Activated T-helper 17 cell treated with anti-CD3 and anti-CD28 coated beads, Interleukin-2, amount 50 U/mL, for 72 hours (primary cell): ENCODE results near the gene CNKSR3. TPM values are rescaled to one million over a fixed set of nuclear protein-coding genes. Genes with fewer than 3 reads are reported as not detected.

ENCODE experiments used
- ATAC-seq: fragments of 150-1000 bp; cut with Tn5 transposase; replicated peaks from 2 replicates; pipeline ENCODE4 v1.10.0; 2021; ENCODE audit warnings: mild to moderate bottlenecking, moderate library complexity
- H3K27ac Mint-ChIP-seq: one replicate; pipeline ENCODE4 v1.8.0; 2022; ENCODE audit warnings: mixed read lengths
- H3K27me3 Mint-ChIP-seq: one replicate; pipeline ENCODE4 v1.8.0; 2022; ENCODE audit warnings: mixed read lengths
- H3K36me3 Mint-ChIP-seq: one replicate; pipeline ENCODE4 v1.8.0; 2022; ENCODE audit warnings: low read depth, mild to moderate bottlenecking, mixed read lengths
- H3K4me1 Mint-ChIP-seq: one replicate; pipeline ENCODE4 v1.8.0; 2022; ENCODE audit warnings: mixed read lengths
- H3K4me3 Mint-ChIP-seq: one replicate; pipeline ENCODE4 v1.8.0; 2022; ENCODE audit warnings: mild to moderate bottlenecking, mixed read lengths
- H3K9me3 Mint-ChIP-seq: one replicate; pipeline ENCODE4 v1.8.0; 2022; ENCODE audit warnings: mixed read lengths
- total RNA-seq, 2 donors: library from RNA; stranded (reverse); gene quantifications; one replicate each; pipeline ENCODE4 v1.2.3, GENCODE V29; 2022

Gene CNKSR3
- total RNA-seq, 2 donors from 2014 or later: 1.5 TPM; not detected in 1

- no peak overlapping the region for H3K4me3 Mint-ChIP-seq
- ATAC-seq: no peak
- H3K4me1 Mint-ChIP-seq: no peaks in the 10 kb centered on the region
- no peak overlapping the region for H3K27ac Mint-ChIP-seq
- H3K9me3 Mint-ChIP-seq: no peaks in the 10 kb centered on the region
- peaks cover 4% of the 10 kb centered on the region for H3K27me3 Mint-ChIP-seq
- H3K36me3 Mint-ChIP-seq: no peaks in the 10 kb centered on the region
These were observed 60.0 kb downstream of the CNKSR3 start for GRCh38 chr6:154450498-154450897.

DNA sequence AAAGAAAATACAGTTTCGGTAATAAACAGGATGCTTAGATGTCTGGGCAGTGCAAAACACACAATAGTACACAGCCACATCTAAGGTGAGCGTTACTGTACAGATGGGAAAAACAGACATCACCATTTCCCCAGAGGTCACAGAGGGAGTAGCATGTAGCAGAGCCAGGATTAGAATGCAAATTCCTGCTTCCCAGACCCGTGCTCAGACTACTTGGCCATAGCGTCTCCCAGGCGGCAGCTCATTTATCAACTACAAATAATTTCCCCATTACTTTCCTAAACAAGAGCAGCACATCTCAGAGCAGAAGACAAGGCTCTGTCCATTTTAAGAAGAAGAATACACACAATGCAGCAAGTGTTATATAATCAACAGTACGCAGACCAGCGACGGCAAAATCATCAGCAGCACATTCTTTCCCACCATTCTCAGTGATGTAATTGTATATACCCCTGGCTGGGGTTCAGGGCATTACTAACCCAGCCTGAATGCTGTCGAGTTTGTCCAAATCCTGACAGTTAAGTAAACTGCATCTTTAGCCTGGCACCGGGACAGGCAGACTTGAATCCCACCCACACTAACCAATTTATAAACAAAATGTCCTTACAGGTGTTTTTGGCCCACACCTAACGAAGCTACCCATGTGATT lies 61.9 kb downstream of the CNKSR3 start:
- no peaks in the 10 kb centered on the region for H3K9me3 Mint-ChIP-seq
- ATAC-seq: no peak

DNA sequence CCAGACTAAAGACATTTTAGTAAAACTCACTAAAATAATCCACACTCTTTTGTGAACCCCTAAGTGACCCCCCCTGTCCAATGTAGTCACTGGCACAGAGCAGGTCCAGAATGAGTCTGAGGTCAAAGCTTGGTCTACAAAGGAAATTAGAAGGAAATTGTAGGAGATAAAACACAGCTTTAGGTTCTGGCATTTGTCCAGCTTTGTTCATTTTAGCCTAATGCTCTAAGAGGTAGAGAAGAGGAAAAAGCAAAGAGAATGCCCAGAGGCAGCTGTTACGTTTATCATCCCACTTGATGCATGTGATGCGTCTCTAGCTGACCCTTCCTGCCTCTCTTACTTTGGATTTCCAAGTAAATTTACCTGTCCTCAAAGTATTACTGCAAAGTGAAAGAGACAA lies 62.5 kb downstream of the CNKSR3 start:
- Mint-ChIP-seq H3K9me3 (no peaks in the 10 kb centered on the region), H3K27me3 (peaks cover 13% of the 10 kb centered on the region), H3K4me3 (no peak overlapping the region), H3K36me3 (no peaks in the 10 kb centered on the region), H3K4me1 (no peaks in the 10 kb centered on the region), H3K27ac (no peak overlapping the region)
- no peak for ATAC-seq

More for the DNA sequence above, 61.9 kb downstream of the CNKSR3 start:
- Mint-ChIP-seq H3K36me3 (no peaks in the 10 kb centered on the region), H3K27me3 (peaks cover 9% of the 10 kb centered on the region), H3K27ac (no peak overlapping the region), H3K4me3 (no peak overlapping the region), H3K4me1 (no peaks in the 10 kb centered on the region)

GRCh38 chr6:154446984-154447383 lies 63.5 kb downstream of the CNKSR3 start:
- no peak overlapping the region for H3K4me3 Mint-ChIP-seq
- H3K27me3 Mint-ChIP-seq: peaks cover 9% of the 10 kb centered on the region
- H3K9me3 Mint-ChIP-seq: no peaks in the 10 kb centered on the region
- no peak overlapping the region for H3K27ac Mint-ChIP-seq
- no peaks in the 10 kb centered on the region for H3K36me3 Mint-ChIP-seq
- no peaks in the 10 kb centered on the region for H3K4me1 Mint-ChIP-seq
- no peak for ATAC-seq

- no peak overlapping the region for H3K4me3 Mint-ChIP-seq
- no peaks in the 10 kb centered on the region for H3K4me1 Mint-ChIP-seq
- no peaks in the 10 kb centered on the region for H3K9me3 Mint-ChIP-seq
- H3K27ac Mint-ChIP-seq: no peak overlapping the region
- H3K36me3 Mint-ChIP-seq: no peaks in the 10 kb centered on the region
- peaks cover 12% of the 10 kb centered on the region for H3K27me3 Mint-ChIP-seq
- no peak for ATAC-seq
These were observed 65.1 kb downstream of the CNKSR3 start for GRCh38 chr6:154445417-154445816.

- Mint-ChIP-seq H3K36me3 (no peaks in the 10 kb centered on the region), H3K27ac (no peak overlapping the region), H3K9me3 (no peaks in the 10 kb centered on the region), H3K27me3 (peaks cover 29% of the 10 kb centered on the region), H3K4me1 (no peaks in the 10 kb centered on the region), H3K4me3 (peak overlapping the region; percentile 37)
- peak; percentile 37 for ATAC-seq
These were observed 68.5 kb downstream of the CNKSR3 start for GRCh38 chr6:154441995-154442310.

DNA sequence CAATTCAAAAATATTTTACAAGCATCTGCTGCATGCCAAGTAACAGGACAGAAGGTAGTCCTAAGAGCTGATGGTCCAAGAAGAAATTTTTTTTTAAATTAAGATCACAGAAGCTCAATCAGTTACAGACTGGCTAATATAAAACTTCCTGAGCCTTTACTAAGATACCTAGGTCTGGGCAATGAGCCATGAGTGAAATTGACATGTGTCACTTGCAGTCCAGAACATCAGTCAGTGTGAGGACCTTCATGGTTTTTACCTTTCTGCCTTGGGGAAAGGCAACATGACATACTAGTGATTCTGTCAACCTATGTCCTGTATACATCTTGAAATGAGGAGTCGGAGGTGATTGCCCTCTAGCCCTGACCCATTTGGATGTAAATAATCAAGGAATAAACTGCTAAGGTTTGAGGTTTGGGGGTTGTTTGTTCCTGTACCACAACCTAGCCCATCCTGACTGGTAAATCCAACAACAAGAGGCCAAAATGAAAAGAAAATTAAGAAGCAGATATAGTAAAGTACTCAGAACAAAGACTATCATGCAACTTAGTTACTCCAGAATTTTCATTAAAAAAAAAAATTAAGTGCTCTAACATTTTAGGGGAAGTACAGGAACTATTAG lies 70.0 kb downstream of the CNKSR3 start:
- ATAC-seq: no peak
- H3K9me3 Mint-ChIP-seq: no peaks in the 10 kb centered on the region
- no peaks in the 10 kb centered on the region for H3K4me1 Mint-ChIP-seq
- no peak overlapping the region for H3K27ac Mint-ChIP-seq
- no peak overlapping the region for H3K4me3 Mint-ChIP-seq
- no peaks in the 10 kb centered on the region for H3K36me3 Mint-ChIP-seq
- peaks cover 29% of the 10 kb centered on the region for H3K27me3 Mint-ChIP-seq

GRCh38 chr6:154440022-154440421 lies 70.5 kb downstream of the CNKSR3 start:
- no peaks in the 10 kb centered on the region for H3K9me3 Mint-ChIP-seq
- H3K4me1 Mint-ChIP-seq: no peaks in the 10 kb centered on the region
- no peak overlapping the region for H3K27ac Mint-ChIP-seq
- peaks cover 29% of the 10 kb centered on the region for H3K27me3 Mint-ChIP-seq
- no peak for ATAC-seq
- no peaks in the 10 kb centered on the region for H3K36me3 Mint-ChIP-seq
- no peak overlapping the region for H3K4me3 Mint-ChIP-seq

- no peaks in the 10 kb centered on the region for H3K36me3 Mint-ChIP-seq
- no peak for ATAC-seq
- no peak overlapping the region for H3K27ac Mint-ChIP-seq
- H3K27me3 Mint-ChIP-seq: peaks cover 26% of the 10 kb centered on the region
- H3K4me1 Mint-ChIP-seq: no peaks in the 10 kb centered on the region
- H3K4me3 Mint-ChIP-seq: no peak overlapping the region
- no peaks in the 10 kb centered on the region for H3K9me3 Mint-ChIP-seq
These were observed 71.5 kb downstream of the CNKSR3 start for GRCh38 chr6:154438882-154439415.

- ATAC-seq: no peak
- H3K27me3 Mint-ChIP-seq: peaks cover 18% of the 10 kb centered on the region
- no peaks in the 10 kb centered on the region for H3K9me3 Mint-ChIP-seq
- H3K27ac Mint-ChIP-seq: no peak overlapping the region
- H3K36me3 Mint-ChIP-seq: no peaks in the 10 kb centered on the region
- H3K4me1 Mint-ChIP-seq: no peaks in the 10 kb centered on the region
- no peak overlapping the region for H3K4me3 Mint-ChIP-seq
These were observed 75.0 kb downstream of the CNKSR3 start for GRCh38 chr6:154435400-154435945.

- Mint-ChIP-seq H3K4me1 (no peaks in the 10 kb centered on the region), H3K36me3 (no peaks in the 10 kb centered on the region), H3K4me3 (no peak overlapping the region), H3K9me3 (no peaks in the 10 kb centered on the region), H3K27me3 (peaks cover 12% of the 10 kb centered on the region), H3K27ac (no peak overlapping the region)
- no peak for ATAC-seq
These were observed 75.8 kb downstream of the CNKSR3 start for GRCh38 chr6:154434662-154435061.

- Mint-ChIP-seq H3K27me3 (peaks cover 2% of the 10 kb centered on the region), H3K4me1 (no peaks in the 10 kb centered on the region), H3K36me3 (no peaks in the 10 kb centered on the region), H3K4me3 (no peak overlapping the region), H3K27ac (no peak overlapping the region), H3K9me3 (no peaks in the 10 kb centered on the region)
- no peak for ATAC-seq
These were observed 76.8 kb downstream of the CNKSR3 start for GRCh38 chr6:154433477-154434241.

GRCh38 chr6:154432533-154433476 lies 77.7 kb downstream of the CNKSR3 start:
- no peak overlapping the region for H3K4me3 Mint-ChIP-seq
- H3K27ac Mint-ChIP-seq: no peak overlapping the region
- no peaks in the 10 kb centered on the region for H3K4me1 Mint-ChIP-seq
- H3K36me3 Mint-ChIP-seq: no peaks in the 10 kb centered on the region
- ATAC-seq: no peak
- no peaks in the 10 kb centered on the region for H3K9me3 Mint-ChIP-seq
- H3K27me3 Mint-ChIP-seq: no peaks in the 10 kb centered on the region

DNA sequence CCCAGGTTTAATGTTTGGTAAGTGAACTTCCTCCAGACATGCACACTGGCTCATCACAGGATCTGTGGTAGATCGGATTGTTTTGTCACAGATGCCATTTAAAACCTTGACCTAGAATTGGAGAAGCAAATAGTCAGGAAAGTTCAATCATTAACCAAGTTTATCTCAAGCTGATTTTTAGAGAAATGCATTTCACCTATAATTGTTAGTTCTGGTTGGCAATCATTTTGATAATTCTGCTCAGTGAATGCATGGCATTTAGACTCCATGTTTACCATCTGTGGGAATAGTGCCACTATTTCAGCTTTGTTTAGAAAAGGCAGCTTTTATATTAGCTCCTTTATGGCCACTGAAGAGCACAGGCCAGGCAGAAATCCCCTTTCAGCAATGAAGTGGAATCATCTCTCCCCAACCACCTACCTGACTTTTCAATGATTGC lies 80.0 kb downstream of the CNKSR3 start:
- Mint-ChIP-seq H3K36me3 (no peaks in the 10 kb centered on the region), H3K4me1 (no peaks in the 10 kb centered on the region), H3K9me3 (no peaks in the 10 kb centered on the region), H3K4me3 (no peak overlapping the region), H3K27ac (no peak overlapping the region), H3K27me3 (no peaks in the 10 kb centered on the region)
- ATAC-seq: no peak
